Activated CD4-positive, alpha-beta T cell treated with anti-CD3 and anti-CD28 coated beads, Interleukin-2, Interleukin-4, amounts not matched to agents 100 ng/mL and 50 ng/mL, durations not matched to agents 16 hours and 8 hours (primary cell): ENCODE measurements around the gene MDFI.

ENCODE experiments used
- DNase-seq: peaks from one replicate; pipeline ENCODE4 v3.0.0-alpha.2; 2020; ENCODE audit warnings: low spot score

Gene MDFI

DNA sequence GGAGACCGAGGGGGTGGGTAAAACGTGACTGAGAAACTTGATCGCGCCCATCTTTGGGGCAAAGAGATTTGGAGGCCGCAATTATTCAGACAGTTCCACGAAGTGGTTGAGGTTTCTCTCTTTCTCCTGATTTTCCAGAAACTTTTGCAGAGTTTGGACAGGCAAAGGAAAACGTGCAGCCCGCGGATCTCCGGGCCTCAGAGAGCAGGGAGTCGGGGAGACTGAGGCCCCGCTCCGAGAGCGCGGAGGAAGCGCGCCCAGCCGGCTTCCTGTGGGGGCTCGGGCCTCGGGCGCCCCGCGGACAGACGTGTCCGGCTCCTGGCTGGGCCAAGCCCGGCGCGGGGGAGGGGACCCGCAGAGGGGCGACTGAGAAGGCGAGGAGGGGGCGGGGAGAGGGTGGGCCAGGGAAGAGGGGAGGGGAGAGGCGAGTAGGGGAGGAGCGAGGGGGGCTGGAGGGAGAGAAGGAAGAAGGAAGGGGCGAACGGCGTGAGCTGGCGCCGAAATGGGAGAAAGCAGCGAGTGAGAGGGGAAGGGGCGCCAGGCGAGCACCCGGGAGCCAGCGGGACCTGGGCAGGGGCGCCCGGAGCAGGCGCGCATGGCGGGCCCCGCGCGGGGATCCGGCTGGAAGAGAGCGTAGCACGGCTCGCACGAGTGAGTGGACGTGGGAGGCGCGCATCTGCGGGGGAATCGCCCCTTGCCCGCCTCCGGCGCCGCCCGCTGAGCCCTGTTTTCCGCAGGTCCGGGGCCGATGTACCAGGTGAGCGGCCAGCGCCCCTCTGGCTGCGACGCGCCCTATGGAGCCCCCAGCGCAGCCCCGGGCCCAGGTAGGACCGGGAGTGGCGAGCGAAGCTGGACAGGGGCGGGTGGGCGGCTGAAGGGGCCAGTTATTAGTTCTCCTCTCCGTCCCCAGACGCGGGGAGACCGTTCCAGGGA is at the start of gene MDFI:
Gene MDFI, plus strand, starts transcription at position 467 of the 933 bp plus-strand sequence. Its CDS starts 282 bp downstream, at position 749.
- DNase-seq, result no peak

GRCh38 chr6:41589223-41589622 is 49.0 kb upstream of the MDFI start:
- no peak for DNase-seq

GRCh38 chr6:41589636-41590622 is 48.3 kb upstream of the MDFI start:
- no peak for DNase-seq

- no peak for DNase-seq
These were observed 47.1 kb upstream of the MDFI start for GRCh38 chr6:41591122-41591521.

GRCh38 chr6:41591859-41592502 is 46.3 kb upstream of the MDFI start:
- peak; percentile 79 for DNase-seq

DNA sequence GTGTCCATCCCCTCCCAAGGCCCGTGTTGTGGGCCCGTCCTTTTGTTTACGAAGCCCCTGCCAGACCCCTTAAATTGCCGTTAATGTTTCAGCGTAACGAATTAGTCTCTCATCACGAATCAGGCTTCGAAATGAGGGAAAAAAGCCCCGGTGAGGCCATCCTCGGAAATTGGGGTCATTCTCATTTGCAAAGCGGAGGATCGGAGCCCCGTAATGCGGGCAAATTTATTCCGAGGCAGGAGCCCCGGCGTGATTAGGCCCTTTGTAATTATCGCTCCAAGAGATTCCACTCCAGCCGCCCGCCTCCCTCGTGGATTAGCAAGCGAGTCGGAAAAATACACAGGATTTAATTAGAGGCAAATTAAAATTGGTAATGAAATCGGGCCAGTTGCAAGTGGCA is 44.9 kb upstream of the MDFI start:
- no peak for DNase-seq

DNA sequence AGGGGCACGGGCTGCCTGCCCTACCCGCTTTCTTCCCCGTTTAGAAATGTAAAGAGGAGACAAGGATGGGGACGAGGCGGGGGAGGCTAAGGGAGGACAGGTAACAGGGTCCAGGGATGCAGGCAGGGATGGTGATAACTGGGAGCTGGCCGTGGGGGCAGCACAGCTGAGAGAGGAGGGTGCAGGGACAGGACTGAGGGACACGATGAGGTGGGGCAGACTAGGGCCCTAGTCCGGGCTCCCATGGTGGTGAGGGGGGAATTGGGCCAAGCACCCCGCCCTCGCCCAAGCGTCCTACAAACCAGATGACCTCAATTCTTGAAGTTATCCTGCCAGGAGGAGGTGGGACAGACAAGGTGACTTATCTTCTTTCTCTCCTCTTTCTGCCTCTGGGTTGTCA is 44.4 kb upstream of the MDFI start:
- no peak for DNase-seq

- DNase-seq, result no peak
These were observed 43.9 kb upstream of the MDFI start for GRCh38 chr6:41594326-41594725.

DNA sequence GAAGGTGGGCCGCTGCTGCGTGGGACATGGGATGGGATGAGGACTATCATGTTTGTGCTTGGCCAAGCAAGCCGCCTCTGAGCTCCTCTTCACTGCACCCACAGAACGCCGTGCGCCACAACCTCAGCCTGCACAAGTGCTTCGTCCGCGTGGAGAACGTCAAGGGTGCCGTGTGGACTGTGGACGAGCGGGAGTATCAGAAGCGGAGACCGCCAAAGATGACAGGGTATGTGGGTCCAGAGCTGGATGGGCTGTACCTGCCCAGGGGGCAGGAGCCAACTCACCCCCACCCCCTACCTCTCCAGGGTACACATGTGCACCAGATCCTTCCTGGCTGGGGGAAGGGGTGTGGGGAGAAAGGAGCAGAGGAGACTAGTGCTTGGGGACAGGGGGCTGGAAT is 43.5 kb upstream of the MDFI start:
- no peak for DNase-seq

DNA sequence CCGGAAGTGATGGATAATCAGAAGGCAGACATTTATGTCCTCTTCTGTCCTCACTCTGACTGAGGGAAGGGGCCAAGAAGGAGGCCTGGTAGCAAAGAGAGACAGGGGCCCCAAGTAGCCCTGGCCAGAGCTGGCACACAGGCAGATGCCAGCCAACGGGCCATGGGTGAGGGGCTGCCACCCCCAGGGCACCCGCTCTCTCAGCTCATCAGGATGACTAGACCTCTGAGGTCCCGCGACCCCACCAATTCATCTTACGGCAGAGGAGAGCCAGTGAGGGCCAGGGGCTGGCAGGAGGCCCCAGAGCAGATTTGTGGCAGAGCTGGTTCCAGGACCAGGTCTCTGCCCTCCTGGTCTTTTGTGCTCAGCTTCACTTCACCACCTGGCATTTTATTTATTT is 43.1 kb upstream of the MDFI start:
- no peak for DNase-seq

DNA sequence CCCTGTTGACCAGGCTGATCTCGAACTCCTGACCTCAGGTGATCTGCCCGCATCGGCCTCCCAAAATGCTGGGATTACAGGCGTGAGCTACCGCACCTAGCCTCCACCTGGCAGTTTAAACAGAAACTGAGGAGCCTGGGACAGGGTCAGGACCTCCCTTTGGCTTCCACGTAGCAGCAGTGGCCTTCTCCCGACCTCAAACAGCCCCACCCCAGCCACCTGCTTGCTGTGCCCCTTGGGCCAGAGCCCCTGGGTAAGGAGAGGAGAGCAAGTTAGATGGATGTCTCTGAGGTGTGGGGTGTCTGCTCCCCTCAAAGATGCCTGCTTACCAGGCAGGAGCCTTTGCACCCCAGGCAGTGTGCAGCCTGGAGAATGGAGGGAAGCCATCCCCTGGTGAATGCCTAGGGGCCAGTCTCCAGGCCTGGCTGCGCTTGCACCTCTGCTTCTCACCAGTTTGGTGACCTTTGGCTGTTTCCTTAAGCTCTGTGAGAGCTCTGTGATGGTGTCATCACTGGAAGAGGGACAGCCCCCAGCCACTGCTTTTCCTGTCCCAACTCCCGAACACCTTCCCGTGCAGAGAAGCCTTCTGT is 42.1 kb upstream of the MDFI start:
- no peak for DNase-seq

DNA sequence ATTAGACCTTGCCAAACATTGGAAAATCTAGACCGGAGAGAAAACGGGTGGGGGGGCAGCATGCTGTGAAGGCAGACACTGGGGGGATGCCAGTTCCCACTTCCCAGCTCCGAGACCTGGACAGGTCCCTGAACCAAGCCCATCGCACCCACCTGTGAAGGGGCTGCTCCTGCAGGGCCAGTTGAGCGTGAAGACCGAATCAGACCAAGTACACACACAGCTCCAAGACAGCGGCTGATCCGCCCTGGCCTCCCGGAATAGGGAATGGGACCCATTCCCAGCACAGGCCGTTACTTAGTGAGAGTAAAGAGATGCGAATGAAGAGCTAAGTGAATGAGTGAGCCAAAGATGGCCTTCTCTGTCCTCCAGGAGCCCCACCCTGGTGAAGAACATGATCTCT is 41.5 kb upstream of the MDFI start:
- no peak for DNase-seq

- no peak for DNase-seq
These were observed 40.8 kb upstream of the MDFI start for GRCh38 chr6:41597246-41598000.

DNA sequence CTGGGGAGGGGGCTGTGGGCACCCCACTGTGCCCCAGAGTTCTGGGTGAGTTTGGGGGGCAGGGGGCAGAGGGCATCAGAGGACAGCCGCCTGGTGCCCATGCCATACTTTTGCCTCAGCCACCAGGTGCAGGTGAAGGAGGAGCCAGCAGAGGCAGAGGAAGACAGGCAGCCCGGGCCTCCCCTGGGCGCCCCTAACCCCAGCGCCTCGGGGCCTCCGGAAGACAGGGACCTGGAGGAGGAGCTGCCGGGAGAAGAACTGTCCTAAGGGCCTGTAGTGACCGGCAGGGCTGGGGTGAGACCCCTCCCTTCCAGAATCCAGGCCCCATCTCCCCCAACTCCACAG is 39.6 kb upstream of the MDFI start:
- DNase-seq, result no peak

DNA sequence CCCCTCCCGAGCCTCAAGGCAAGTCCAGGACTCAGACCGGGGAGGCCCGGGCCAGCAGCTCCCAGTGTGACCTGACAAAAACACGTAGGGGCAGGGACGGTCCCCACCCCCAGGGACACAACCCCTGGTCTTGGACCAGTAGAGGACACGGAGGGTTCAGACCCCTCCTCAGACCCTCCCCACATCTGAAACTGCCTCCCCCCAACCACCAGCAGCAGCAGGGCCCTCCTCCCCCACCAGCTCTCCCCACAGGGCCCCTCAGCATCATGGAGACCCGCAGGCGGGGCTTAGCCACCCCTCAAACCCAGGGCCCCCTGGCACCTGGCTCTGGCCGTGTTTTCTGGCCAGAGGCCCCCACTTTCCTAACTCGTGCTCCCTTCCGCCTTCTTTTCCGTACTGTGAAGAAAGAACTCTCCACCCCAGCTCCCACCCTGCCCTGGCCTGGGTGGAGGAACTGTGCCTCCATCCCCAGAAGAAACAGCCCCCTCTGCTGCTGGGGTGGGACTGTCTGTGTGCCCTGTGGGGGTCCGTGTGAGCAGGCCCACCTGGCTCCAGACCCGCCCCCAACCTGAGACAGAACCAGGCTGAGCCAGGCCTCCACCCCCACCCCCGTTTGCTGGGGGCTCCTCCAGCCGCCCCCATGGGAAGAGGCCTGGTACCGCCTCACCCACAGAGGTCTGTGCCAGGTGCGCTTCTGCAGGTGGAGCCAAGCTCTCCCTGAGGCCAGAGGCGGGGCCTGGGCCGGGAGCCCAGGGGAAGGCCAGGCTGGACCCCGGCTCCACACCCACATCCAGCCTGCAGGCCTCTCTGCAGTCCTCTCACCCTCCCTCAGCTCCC is 39.0 kb upstream of the MDFI start:
- DNase-seq, result no peak

GRCh38 chr6:41599852-41600445 is 38.3 kb upstream of the MDFI start:
- DNase-seq, result no peak

DNA sequence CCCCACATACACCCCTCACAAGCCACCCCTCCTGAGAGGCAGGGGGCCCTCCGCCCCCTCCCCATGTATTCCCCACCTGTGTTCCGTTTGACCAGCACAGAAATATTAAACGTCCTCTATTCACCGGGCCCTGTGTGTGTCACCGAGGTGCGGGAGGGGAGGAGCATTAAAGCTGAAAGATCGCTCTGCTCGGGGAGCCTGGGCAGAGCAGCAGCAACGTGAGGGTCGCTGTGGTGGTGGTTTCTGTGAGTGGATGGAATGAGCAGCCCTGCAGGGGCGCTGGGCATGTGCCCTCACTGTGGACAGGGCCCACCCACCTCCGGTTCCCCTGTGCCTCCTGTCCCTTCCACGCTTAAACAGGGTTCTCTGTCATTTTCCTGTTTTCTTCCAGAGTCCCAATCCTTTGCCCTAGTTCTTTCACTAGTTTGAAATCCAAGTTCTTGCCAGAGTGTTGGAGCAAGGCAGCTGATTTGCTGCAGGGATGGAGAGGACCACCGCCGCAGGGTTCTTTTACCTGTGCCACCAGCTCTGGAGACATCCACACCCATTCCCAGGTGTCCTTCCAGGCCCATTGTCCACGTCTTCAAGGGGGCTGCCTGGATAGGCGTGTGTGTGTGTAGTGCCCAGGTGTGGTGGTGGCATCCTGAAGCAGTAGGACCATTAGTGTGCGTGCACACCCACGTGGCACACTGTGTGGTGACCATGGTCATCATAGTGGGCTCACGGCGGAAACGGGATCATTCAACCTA is 37.6 kb upstream of the MDFI start:
- no peak for DNase-seq

DNA sequence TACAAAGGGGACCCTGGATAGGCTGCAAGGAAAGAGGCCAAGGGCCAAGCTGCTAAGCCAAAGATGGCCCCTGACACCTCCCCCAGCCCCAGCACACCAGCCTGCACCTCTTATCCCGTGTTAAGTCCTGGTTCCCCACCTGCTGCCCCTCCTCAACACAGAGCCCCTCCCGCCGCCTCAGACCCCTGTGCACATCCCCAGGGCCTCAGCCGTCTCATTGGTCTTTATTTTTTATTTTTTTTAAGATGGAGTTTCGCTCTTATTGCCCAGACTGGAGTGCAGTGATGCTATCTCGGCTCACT is 37.1 kb upstream of the MDFI start:
- DNase-seq, result no peak

GRCh38 chr6:41602422-41602743 is 35.9 kb upstream of the MDFI start:
- no peak for DNase-seq
